ENCODE results near the gene IL17RC. TPM values are rescaled to one million over a fixed set of nuclear protein-coding genes. Genes with fewer than 3 reads are reported as not detected.
A peak's percentile ranks its signal among the peaks of the same experiment; 100 is the strongest.

IL17RC gene
- polyA plus RNA-seq, 3 donors = 8.3 to 17.9 (median 9.3) TPM

DNA sequence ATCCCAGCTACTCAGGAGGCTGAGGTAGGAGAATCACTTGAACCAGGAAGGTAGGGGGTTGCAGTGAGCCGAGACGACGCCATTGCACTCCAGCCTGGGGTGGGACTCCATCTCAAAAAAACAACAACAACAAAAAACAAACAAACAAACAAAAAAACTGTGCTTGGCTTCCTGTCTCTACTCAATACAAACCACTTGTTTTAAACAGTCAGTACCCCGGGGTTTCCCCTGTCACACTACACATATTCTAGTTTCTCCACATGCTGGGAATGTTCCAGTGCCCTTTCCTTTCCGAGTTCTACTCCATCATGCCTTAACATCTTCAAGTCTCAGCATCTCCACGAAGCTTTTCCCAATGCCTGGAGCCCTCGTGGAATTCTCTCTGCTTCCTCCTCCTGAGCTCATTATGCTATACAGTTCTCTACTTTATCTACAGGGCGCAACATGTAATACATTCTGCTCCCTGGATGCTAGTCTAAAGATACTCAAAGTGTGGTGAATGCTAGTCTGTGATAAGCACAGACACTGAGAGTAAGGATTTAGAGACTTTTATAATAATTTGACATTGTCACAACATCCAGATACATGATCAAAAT, 61.9 kb downstream of the IL17RC start:
- no peak for TF ChIP-seq CTCF (IDR thresholded peaks at IDR 0.05)
- Histone ChIP-seq H3K36me3 (replicated peaks in 1 of 2; ENCODE audit: control insufficient read depth in 1 of 2, insufficient read depth in 2 of 2, low read length in 2 of 2) (peaks cover 27 to 66% of the 10 kb centered on the region in 2 donors), H3K9me3 (replicated peaks in 1 of 2; ENCODE audit: control insufficient read depth in 1 of 2, insufficient read depth in 1 of 2, low read length in 2 of 2) (no peaks in the 10 kb centered on the region), H4K20me1 (ENCODE audit: insufficient read depth, low read length) (peaks cover 14% of the 10 kb centered on the region), H3K9ac (ENCODE audit: insufficient read depth, low read length, poor library complexity, severe bottlenecking) (no peak overlapping the region), H2AFZ (ENCODE audit: insufficient read depth, low read depth, low read length, poor library complexity, severe bottlenecking) (no peak overlapping the region), H3K4me3 (replicated peaks in 1 of 3; ENCODE audit: low read depth in 2 of 3, low read length in 3 of 3) (no peak overlapping the region), H3K79me2 (ENCODE audit: insufficient read depth, low read length) (peaks cover 56% of the 10 kb centered on the region), H3K27me3 (ENCODE audit: control insufficient read depth in 2 of 2, insufficient read depth in 2 of 2, low read length in 2 of 2) (no peaks in the 10 kb centered on the region), H3K4me1 (ENCODE audit: control insufficient read depth in 1 of 2, insufficient read depth in 2 of 2, low read length in 2 of 2) (peaks cover 35 to 44% of the 10 kb centered on the region in 2 donors), H3K27ac (ENCODE audit: low read depth in 1 of 2, low read length in 2 of 2) (peak overlapping the region; percentile 65 to 78), H3K4me2 (replicated peaks; ENCODE audit: extremely low read depth, low read length, poor library complexity, severe bottlenecking) (no peak overlapping the region)
- H3K4me3 Mint-ChIP-seq = no peak overlapping the region
- peak overlapping the region; percentile 39 to 92 (median 81) for H3K27ac Mint-ChIP-seq
- intact Hi-C loops (cut with micrococcal nuclease) = loop anchor here (5.0 to 10.0 kb wide), 2 partner anchors 46 to 48 kb away; partner anchors contain the start of gene FANCD2 (in 2 of the 2)
- H3K36me3 Mint-ChIP-seq = peaks cover 35 to 71% of the 10 kb centered on the region in 2 donors
- H3K4me1 Mint-ChIP-seq = peaks cover 41% of the 10 kb centered on the region
- no peaks in the 10 kb centered on the region for H3K9me3 Mint-ChIP-seq
- WGBS (ENCODE audit: insufficient coverage) = 96% methylated on average over 3 of the region's 8 CpGs
- H3K27me3 Mint-ChIP-seq (ENCODE audit: low read depth in 3 of 3) = no peaks in the 10 kb centered on the region
- no peak for DNase-seq

- TF ChIP-seq CTCF (IDR thresholded peaks at IDR 0.05) = no peak
- H3K27ac ChIP-seq (ENCODE audit: low read depth in 1 of 2, low read length in 2 of 2) = peak overlapping the region; percentile 70 to 78
- H2AFZ ChIP-seq (ENCODE audit: insufficient read depth, low read depth, low read length, poor library complexity, severe bottlenecking) = no peak overlapping the region
- WGBS (ENCODE audit: insufficient coverage) = 100% methylated on average over 1 of the region's 2 CpGs
- H3K27me3 Mint-ChIP-seq (ENCODE audit: low read depth in 3 of 3) = no peaks in the 10 kb centered on the region
- H3K27me3 ChIP-seq (ENCODE audit: control insufficient read depth in 2 of 2, insufficient read depth in 2 of 2, low read length in 2 of 2) = no peaks in the 10 kb centered on the region
- DNase-seq = no peak
- no peak overlapping the region for H3K4me2 ChIP-seq (replicated peaks; ENCODE audit: extremely low read depth, low read length, poor library complexity, severe bottlenecking)
- no peak overlapping the region for H3K4me3 ChIP-seq (replicated peaks in 1 of 3; ENCODE audit: low read depth in 2 of 3, low read length in 3 of 3)
- H3K4me3 Mint-ChIP-seq = no peak overlapping the region
- no peaks in the 10 kb centered on the region for H3K9me3 Mint-ChIP-seq
- H3K36me3 ChIP-seq (replicated peaks in 1 of 2; ENCODE audit: control insufficient read depth in 1 of 2, insufficient read depth in 2 of 2, low read length in 2 of 2) = peaks cover 19 to 60% of the 10 kb centered on the region in 2 donors
- H3K9me3 ChIP-seq (replicated peaks in 1 of 2; ENCODE audit: control insufficient read depth in 1 of 2, insufficient read depth in 1 of 2, low read length in 2 of 2) = no peaks in the 10 kb centered on the region
- peaks cover 41% of the 10 kb centered on the region for H3K4me1 Mint-ChIP-seq
- H4K20me1 ChIP-seq (ENCODE audit: insufficient read depth, low read length) = peaks cover 14% of the 10 kb centered on the region
- H3K27ac Mint-ChIP-seq = peak overlapping the region; percentile 78 to 92 (median 88)
- H3K4me1 ChIP-seq (ENCODE audit: control insufficient read depth in 1 of 2, insufficient read depth in 2 of 2, low read length in 2 of 2) = peaks cover 37 to 45% of the 10 kb centered on the region in 2 donors
- H3K9ac ChIP-seq (ENCODE audit: insufficient read depth, low read length, poor library complexity, severe bottlenecking) = peak overlapping the region; percentile 27
- H3K36me3 Mint-ChIP-seq = peaks cover 27 to 65% of the 10 kb centered on the region in 2 donors
- H3K79me2 ChIP-seq (ENCODE audit: insufficient read depth, low read length) = peaks cover 67% of the 10 kb centered on the region
- intact Hi-C loops (cut with micrococcal nuclease) = no loop called here
Observed at GRCh38 chr3:9980251-9980650, 63.4 kb downstream of the IL17RC start.

Small RNA genes lying within 50 kb of the gene (small RNA-seq; reads per million reads assigned to genes)
- not detected for gene RNU6-882P (ENCODE audit: insufficient read length, low read depth)

Other genes with a start within 250 kb of the IL17RC start
- under 1 TPM in 2 of 3 donors, not detected in 1; 0.51 to 0.55 TPM for gene CPNE9, start 213.3 kb upstream of the IL17RC start, polyA plus RNA-seq
- 10 to 100 TPM in 2 of 3 donors, 1 to 10 TPM in 1; 5.1 to 22.5 (median 10.4) TPM for gene BRPF1, start 185.4 kb upstream of the IL17RC start, polyA plus RNA-seq
- gene OGG1, start 167.1 kb upstream of the IL17RC start, polyA plus RNA-seq = 10 to 100 TPM; 17.4 to 21.9 (median 20.5) TPM
- gene CAMK1, start 147.2 kb upstream of the IL17RC start, polyA plus RNA-seq = 100 to 1,000 TPM; 106 to 137 (median 118) TPM
- gene TADA3, start 124.6 kb upstream of the IL17RC start, polyA plus RNA-seq = 10 to 100 TPM; 36.1 to 47.2 (median 46.9) TPM
- gene ARPC4, start 124.0 kb upstream of the IL17RC start, polyA plus RNA-seq = 100 to 1,000 TPM; 211 to 390 (median 389) TPM
- 100 to 1,000 TPM in 1 of 3 donors, 1 to 10 TPM in 2; 1.1 to 196 (median 1.8) TPM for gene TTLL3, start 106.8 kb upstream of the IL17RC start, polyA plus RNA-seq
- gene RPUSD3, start 73.1 kb upstream of the IL17RC start, polyA plus RNA-seq = 10 to 100 TPM; 42.6 to 51.5 (median 43.4) TPM
- gene CIDEC, start 36.8 kb upstream of the IL17RC start, polyA plus RNA-seq = under 1 TPM in 1 of 3 donors, not detected in 2; 0.08 TPM
- 10 to 100 TPM; 17.3 to 56.3 (median 49.8) TPM for gene JAGN1, start 26.5 kb upstream of the IL17RC start, polyA plus RNA-seq
- under 1 TPM in 1 of 3 donors, not detected in 2; 0.27 TPM for gene IL17RE, start 14.2 kb upstream of the IL17RC start, polyA plus RNA-seq
- 10 to 100 TPM; 16.1 to 23.4 (median 19.2) TPM for gene CRELD1, start 16.7 kb downstream of the IL17RC start, polyA plus RNA-seq
- gene PRRT3, start 35.3 kb downstream of the IL17RC start, polyA plus RNA-seq = under 1 TPM; 0.11 to 0.57 (median 0.31) TPM
- gene EMC3, start 69.7 kb downstream of the IL17RC start, polyA plus RNA-seq = 100 to 1,000 TPM in 2 of 3 donors, 10 to 100 TPM in 1; 99.9 to 111 (median 105) TPM
- gene FANCD2, start 109.3 kb downstream of the IL17RC start, polyA plus RNA-seq = 10 to 100 TPM in 1 of 3 donors, 1 to 10 TPM in 2; 1.3 to 11.6 (median 2.4) TPM
- not detected for gene FANCD2OS, start 191.2 kb downstream of the IL17RC start, polyA plus RNA-seq
- gene BRK1, start 198.6 kb downstream of the IL17RC start, polyA plus RNA-seq = 100 to 1,000 TPM; 144 to 318 (median 295) TPM
- 10 to 100 TPM in 2 of 3 donors, 1 to 10 TPM in 1; 9.6 to 15.8 (median 15.3) TPM for gene VHL, start 224.7 kb downstream of the IL17RC start, polyA plus RNA-seq
- gene IRAK2, start 247.8 kb downstream of the IL17RC start, polyA plus RNA-seq = 1 to 10 TPM in 2 of 3 donors, under 1 TPM in 1; 0.78 to 2.0 (median 1.5) TPM